Right lobe of liver (tissue), 4 donors: Measurements from ENCODE around the gene POLR1A.

Experiments used
- POLR2A ChIP-seq: fragments of 450-650 bp; IDR thresholded peaks from one replicate; pipeline ENCODE4 v1.6.1; 2017; ENCODE audit warnings: antibody characterized with exemption, mild to moderate bottlenecking
- TF ChIP-seq, protein P1 (sequence below), 4 donors: fragments of 200-600 bp in 3 of 4; fragments of 450-650 bp in 1 of 4; IDR thresholded peaks; one replicate each; pipeline versions ENCODE4 v1.5.1 to v1.8.0; 2016 to 2022; ENCODE audit warnings: antibody characterized with exemption in 4 of 4, mild to moderate bottlenecking in 2 of 4
- donor health status: DM: no; HTN: no; CAD: no.
- donor health status: DM: no; HTN: no; CAD: no.
- donor health status: DM: no; HTN: yes; CAD: no.

DNA sequence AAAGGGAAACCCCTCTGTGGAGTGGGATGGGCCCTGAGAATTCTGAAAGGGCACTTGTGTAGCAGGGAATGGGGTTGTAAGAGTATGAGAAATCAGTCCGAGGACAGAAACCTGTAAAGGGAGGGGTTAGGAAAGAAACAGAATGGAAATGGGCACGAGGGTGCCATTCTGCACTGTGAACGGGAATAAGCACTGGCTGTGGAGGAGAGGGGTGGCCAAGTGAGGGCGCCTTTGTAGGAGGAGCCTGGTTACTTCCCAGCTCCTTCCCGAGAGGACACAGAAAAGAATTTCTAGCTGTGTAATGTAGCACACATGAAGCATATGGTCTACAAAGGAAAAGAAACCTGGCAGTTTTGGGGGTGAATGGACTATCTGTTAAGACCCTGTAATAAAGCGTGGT, 53.4 kb downstream of the POLR1A start:
- TF ChIP-seq, protein P1, sequence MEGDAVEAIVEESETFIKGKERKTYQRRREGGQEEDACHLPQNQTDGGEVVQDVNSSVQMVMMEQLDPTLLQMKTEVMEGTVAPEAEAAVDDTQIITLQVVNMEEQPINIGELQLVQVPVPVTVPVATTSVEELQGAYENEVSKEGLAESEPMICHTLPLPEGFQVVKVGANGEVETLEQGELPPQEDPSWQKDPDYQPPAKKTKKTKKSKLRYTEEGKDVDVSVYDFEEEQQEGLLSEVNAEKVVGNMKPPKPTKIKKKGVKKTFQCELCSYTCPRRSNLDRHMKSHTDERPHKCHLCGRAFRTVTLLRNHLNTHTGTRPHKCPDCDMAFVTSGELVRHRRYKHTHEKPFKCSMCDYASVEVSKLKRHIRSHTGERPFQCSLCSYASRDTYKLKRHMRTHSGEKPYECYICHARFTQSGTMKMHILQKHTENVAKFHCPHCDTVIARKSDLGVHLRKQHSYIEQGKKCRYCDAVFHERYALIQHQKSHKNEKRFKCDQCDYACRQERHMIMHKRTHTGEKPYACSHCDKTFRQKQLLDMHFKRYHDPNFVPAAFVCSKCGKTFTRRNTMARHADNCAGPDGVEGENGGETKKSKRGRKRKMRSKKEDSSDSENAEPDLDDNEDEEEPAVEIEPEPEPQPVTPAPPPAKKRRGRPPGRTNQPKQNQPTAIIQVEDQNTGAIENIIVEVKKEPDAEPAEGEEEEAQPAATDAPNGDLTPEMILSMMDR (IDR thresholded peaks at IDR 0.05), result no peak
- TF ChIP-seq POLR2A, result no peak
